DMS114 treated with DMSO at 0.1 percent for 48 hours (cell line): ENCODE results near the gene PIK3R3.

Source experiments
- DNase-seq: peaks from one replicate; lab custom pipeline; 2025; ENCODE audit not compliant: unreplicated experiment; lab: John Stamatoyannopoulos, UW

The PIK3R3 gene

DNA sequence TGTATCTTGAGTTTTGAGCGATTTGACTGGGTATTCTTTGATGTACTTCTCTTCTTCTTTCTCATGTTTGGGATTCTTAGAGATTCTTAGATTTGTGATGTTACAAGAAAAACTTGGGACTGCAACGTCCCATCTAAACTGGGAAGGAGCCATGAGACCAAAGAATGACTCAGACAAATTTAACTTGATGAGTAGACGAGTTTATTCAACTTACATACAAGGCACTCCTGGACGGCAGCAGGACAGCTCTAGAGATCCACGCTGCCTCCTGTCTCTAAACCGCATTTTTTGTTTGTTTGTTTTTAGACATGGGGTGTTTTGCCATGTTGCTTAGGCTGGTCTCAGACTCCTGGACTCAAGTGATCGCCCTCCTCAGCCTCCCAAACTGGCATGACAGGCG is 137.1 kb downstream of the PIK3R3 start:
- DNase-seq = no peak

DNA sequence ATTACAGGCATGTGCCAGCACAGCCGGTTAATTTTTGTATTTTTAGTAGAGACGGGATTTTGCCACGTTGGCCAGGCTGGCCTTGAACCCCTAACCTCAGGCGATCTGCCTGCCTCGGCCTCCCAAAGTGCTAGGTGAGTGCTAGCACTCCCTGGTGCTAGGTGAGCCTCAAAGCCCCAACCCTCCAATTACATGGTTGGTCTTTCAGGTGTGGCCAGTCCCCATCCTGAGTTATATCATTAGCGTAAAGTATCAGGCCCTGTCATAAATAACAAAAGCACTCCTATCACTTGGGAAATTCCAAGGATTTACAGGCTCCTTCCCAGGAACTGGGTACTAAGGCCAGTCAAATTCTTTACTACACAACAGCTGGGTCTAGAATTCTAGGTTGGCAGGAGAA is 138.0 kb downstream of the PIK3R3 start:
- no peak for DNase-seq
